ENCODE data around the gene CEBPB.

CEBPB gene

GRCh38 chr20:50230871-50231560 lies 40.4 kb downstream of the CEBPB start:
- DNase-seq: no peak

GRCh38 chr20:50231854-50232253 lies 41.2 kb downstream of the CEBPB start:
- DNase-seq: no peak

- no peak for DNase-seq
Observed at GRCh38 chr20:50232651-50233324, 42.2 kb downstream of the CEBPB start.

- no peak for DNase-seq
Observed at GRCh38 chr20:50233325-50234212, 42.9 kb downstream of the CEBPB start.

GRCh38 chr20:50234288-50234687 lies 43.7 kb downstream of the CEBPB start:
- DNase-seq: no peak

- DNase-seq: no peak
Observed at GRCh38 chr20:50237349-50237748, 46.7 kb downstream of the CEBPB start.

GRCh38 chr20:50238081-50238800 lies 47.6 kb downstream of the CEBPB start:
- no peak for DNase-seq

GRCh38 chr20:50240092-50240491 lies 49.5 kb downstream of the CEBPB start:
- no peak for DNase-seq

GRCh38 chr20:50242178-50242514 lies 51.5 kb downstream of the CEBPB start:
- no peak for DNase-seq

All from CD4-positive, alpha-beta T cell treated with Interleukin-15 for 1 hour (primary cell).